Motor neuron (in vitro differentiated cells): ENCODE results near the gene GCKR. TPM values are rescaled to one million over a fixed set of nuclear protein-coding genes. Genes with fewer than 3 reads are reported as not detected.
A peak's percentile ranks its signal among the peaks of the same experiment; 100 is the strongest.

Experiments
- ATAC-seq, 8 experiments: fragments of 200-7000 bp; cut with Tn5 transposase; replicated peaks in 6 of 8; 2 replicates each; pipeline ENCODE4 v1.8.0; 2021; ENCODE audit warnings: mild to moderate bottlenecking in 8 of 8, moderate library complexity in 8 of 8
- H3K27ac ChIP-seq, 2 donors: fragments of 250-450 bp; sonication (Bioruptor Pico); 2 replicates each; pipeline ENCODE4 v1.9.0; 2021; ENCODE audit warnings: antibody characterized with exemption in 2 of 2, mild to moderate bottlenecking in 2 of 2, moderate library complexity in 1 of 2
- H3K4me1 ChIP-seq, 2 donors: fragments of 250-450 bp; sonication (Bioruptor Pico); replicated peaks in 1 of 2; 2 replicates each; pipeline ENCODE4 v1.6.1; 2021; ENCODE audit warnings: antibody characterized with exemption in 2 of 2, mild to moderate bottlenecking in 2 of 2, moderate library complexity in 1 of 2
- H3K4me3 ChIP-seq, 5 donors: fragments of 250-450 bp; sonication (Bioruptor Pico); 2 replicates each; pipeline ENCODE4 v1.9.0; 2021; ENCODE audit warnings: antibody characterized with exemption in 5 of 5, mild to moderate bottlenecking in 5 of 5, moderate library complexity in 4 of 5
- WGBS, 10 experiments: fragments of 450-650 bp; shearing (Covaris generic); methylation state at CpG; one replicate each; pipeline ENCODE4 v1.0.0; 2022; 5-methylcytosine and 5-hydroxymethylcytosine counted together
- in situ Hi-C, 9 experiments: fragments of 400-800 bp; cut with MboI; loops; one replicate each; pipeline ENCODE4 v1.15.0; 2021; ENCODE audit warnings: low sequenced_read_pairs in 9 of 9, low pct_unique_long_range_greater_than_20kb in 2 of 9; ENCODE audit not compliant: unreplicated experiment in 9 of 9
- total RNA-seq, 8 experiments: library from RNA; unstranded; fragments of 300-600 nt; gene quantifications; 2 replicates each; pipeline versions ENCODE4 v1.2.3 to v1.2.4, GENCODE V29; 2022

The GCKR gene
- total RNA-seq, 8 experiments from 2014 or later: 0.16 to 2.4 (median 0.66) TPM; not detected in 1

DNA sequence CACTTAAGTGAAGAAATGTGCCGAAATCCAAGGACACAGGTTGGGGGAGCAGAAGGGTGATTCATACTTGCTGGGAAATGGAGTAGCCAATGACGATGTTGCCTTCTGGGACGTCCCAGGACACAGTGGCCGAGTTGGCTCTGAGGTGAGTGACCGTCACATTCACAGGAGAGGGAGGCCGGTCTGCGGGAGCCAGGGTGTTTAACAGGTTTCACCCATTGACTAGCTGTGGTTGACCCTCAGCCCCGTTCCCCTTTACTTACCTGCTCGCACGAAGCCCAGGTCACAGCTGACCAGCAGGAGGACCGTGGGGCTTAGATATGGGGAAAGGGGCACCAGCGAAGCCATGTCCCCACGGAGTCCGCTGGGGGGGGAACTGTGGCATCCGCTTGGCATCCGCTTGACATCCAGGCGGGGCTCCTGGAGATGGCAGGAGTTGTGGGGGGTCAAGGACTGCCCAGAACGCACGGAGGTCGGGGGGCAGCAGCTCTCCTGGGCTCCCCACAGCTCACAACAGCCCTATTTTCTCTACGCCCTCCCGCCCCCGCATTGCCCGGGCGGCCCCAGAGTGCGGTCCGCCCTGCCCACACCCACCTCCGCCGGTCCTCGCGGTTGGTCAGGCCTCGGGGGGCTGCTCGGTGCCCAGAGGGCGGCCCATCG is 2.2 kb upstream of the GCKR start:
- in situ Hi-C loops: no loop called here
- Histone ChIP-seq H3K4me3 (peak overlapping the region; percentile 44 to 55 (median 54)), H3K27ac (no peak overlapping the region), H3K4me1 (no peaks in the 10 kb centered on the region)
- 0 to 60% (median 44%) methylated on average over 1 to 4 of the region's 35 CpGs; no CpG with 5 or more reads in 5 of the 10 experiments for WGBS, 10 experiments
- ATAC-seq: peak in 4 of 8 experiments; percentile 12 to 39 (median 25)

DNA sequence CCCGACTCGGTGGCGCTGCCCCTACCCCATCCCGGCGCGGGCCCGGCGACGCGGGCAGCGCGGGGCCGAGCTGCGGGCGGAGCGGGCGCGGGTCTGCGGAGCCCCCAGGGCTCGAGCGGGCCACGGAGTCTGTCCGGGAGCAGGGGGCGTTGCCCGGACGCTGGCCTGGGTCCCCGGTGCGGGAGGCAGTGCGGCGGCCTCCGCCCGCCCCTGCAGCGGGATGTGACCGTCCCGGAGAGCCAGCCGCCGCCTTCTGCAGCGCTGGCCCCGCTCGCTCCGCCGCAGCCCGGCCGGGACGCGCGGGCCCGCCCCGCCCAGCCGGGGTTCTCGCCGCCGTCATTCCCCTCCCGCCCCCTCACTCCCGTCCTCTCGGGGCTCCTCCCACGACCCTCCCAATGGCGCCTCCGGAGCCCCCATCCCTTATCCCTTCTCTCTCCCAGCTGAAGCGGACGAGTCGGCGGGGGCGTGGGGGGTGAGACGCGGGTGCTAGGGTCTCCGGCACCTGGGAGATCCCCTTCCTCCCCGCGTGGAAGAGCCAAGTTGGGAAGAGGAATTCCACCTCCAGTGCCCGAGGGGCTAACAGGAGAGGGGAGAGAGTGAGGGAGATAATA is 1.6 kb upstream of the GCKR start, which contains the start of gene FNDC4:
FNDC4 (minus strand) TSS at position 257 of the 611 bp plus-strand sequence. CDS start 521 bp downstream, outside the sequence.
- 0% methylated on average over 1 to 3 of the region's 70 CpGs; no CpG with 5 or more reads in 4 of the 10 experiments for WGBS, 10 experiments
- ATAC-seq: peak; percentile 74 to 85 (median 80)
- H3K27ac ChIP-seq: no peak within 1 kb of the TSS
- in situ Hi-C loops: no loop called here
- peak within 1 kb of the TSS; percentile 44 to 55 (median 54) for H3K4me3 ChIP-seq
- no peaks in the 10 kb centered on the region for H3K4me1 ChIP-seq

DNA sequence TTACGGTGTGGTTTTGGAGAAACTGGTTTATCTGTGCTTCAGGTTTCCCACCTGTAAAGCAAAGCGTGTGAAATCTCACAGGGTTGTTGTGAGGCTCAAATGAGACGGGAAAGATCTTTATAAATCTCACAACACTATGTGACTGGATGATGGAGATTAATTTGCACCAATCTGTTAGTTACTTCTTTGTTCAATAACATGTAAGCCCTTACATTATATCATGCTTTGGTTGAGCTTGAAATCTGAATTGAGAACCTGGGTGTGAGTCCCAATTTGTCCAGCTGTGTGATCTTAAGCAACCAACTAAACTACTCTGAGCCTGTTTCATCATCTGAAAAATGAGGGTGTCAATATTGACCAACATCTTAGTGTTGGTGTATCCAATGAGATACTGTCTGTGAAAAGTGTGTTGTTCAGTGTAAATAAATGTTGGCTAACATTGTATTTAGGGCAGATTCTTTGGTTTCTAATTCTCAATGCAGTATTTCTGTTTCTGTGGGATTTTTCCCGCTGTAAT is 741 bp upstream of the GCKR start:
- peak overlapping the region in 3 of 5 donors; percentile 54 to 55 (median 54) for H3K4me3 ChIP-seq
- no peak for ATAC-seq
- no peak overlapping the region for H3K27ac ChIP-seq
- in situ Hi-C loops: no loop called here
- H3K4me1 ChIP-seq: no peaks in the 10 kb centered on the region
- WGBS, 10 experiments: 31 to 86% (median 64%) methylated on average over 1 to 4 of the region's 4 CpGs

DNA sequence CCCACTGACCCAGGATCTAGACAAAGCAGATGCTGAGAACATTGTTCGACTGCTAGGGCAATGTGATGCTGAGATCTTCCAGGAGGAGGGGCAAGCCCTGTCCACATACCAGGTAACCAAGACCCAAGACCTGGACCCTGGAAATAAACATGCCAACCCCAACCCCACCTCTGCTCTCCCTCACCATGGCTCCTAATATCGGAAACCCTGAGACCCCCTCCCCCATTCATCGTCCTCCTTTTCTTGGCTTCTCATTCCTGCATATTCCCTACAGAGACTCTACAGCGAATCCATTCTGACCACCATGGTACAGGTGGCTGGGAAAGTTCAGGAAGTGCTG is 619 bp downstream of the GCKR start:
- no peak overlapping the region for H3K27ac ChIP-seq
- H3K4me3 ChIP-seq: no peak overlapping the region
- in situ Hi-C loops: no loop called here
- no peak for ATAC-seq
- 34 to 88% (median 47%) methylated on average over 1 to 4 of the region's 4 CpGs for WGBS, 10 experiments
- H3K4me1 ChIP-seq: no peaks in the 10 kb centered on the region

DNA sequence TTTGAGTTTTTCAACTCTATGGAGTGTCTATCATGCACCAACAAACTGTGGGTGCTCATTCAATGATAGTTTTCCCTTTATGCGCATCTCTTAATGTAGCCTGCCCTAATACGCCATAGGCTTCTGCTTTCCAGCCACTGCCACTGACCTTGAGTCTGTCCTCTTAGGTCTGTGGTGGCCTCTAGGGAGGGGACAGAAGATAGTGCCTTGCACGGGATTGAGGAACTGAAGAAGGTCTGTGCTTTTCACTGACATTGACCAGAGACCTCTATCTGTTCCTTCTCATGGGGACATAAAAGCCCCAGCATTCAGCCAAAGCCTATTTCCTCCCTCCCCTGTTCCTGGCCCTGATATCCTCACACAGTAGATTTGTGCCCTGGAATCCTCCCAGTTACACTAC is 2.3 kb downstream of the GCKR start:
- WGBS, 10 experiments: 0 to 100% (median 79%) methylated on average over 1 to 3 of the region's 3 CpGs; no CpG with 5 or more reads in 2 of the 10 experiments
- in situ Hi-C loops: no loop called here
- no peak for ATAC-seq
- no peak overlapping the region for H3K27ac ChIP-seq
- H3K4me3 ChIP-seq: no peak overlapping the region
- H3K4me1 ChIP-seq: no peaks in the 10 kb centered on the region

DNA sequence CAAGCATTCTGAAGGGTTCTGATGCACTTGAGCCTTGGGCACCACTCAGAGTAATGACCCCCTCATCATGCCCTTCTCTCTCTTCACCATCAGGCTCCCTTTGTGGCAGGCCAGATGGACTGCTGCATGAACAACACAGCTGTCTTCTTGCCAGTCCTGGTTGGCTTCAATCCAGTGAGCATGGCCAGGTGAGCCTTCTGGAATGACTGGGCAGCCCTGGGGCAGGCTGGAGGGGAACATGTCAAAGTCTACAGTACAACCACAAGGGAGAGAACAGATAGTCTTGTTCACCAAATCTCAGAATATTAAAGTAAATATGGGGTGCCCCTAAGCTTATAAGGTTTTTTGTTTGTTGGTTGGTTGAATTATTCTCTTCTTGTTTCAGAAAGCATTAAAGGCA is 4.4 kb downstream of the GCKR start:
- ATAC-seq: no peak
- H3K4me3 ChIP-seq: no peak overlapping the region
- no peaks in the 10 kb centered on the region for H3K4me1 ChIP-seq
- in situ Hi-C loops: no loop called here
- no peak overlapping the region for H3K27ac ChIP-seq

DNA sequence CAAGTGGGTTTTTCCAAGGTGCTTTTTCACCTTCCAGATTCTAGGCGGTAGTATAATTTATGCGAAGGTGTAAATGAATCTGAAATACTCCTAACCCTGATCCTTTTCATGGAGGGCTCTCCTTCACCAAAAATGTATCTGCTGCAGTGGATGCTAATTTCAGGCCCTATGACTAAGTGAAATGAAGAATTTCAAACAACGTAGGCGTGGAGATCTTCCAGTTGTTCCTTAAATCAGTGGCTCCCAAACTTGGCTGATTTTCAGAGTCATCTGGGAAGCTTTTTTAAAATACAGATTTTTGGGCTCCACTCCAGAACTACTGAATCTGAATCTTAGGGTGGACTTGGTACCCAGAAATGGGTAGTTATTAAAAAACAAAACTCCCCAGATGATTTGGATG is 5.5 kb downstream of the GCKR start:
- H3K4me3 ChIP-seq: no peak overlapping the region
- in situ Hi-C loops: no loop called here
- WGBS, 10 experiments: 39 to 100% (median 80%) methylated on average over 1 to 4 of the region's 4 CpGs; no CpG with 5 or more reads in 1 of the 10 experiments
- H3K4me1 ChIP-seq: no peaks in the 10 kb centered on the region
- peak in 2 of 8 experiments; percentile 87 to 95 for ATAC-seq
- no peak overlapping the region for H3K27ac ChIP-seq

DNA sequence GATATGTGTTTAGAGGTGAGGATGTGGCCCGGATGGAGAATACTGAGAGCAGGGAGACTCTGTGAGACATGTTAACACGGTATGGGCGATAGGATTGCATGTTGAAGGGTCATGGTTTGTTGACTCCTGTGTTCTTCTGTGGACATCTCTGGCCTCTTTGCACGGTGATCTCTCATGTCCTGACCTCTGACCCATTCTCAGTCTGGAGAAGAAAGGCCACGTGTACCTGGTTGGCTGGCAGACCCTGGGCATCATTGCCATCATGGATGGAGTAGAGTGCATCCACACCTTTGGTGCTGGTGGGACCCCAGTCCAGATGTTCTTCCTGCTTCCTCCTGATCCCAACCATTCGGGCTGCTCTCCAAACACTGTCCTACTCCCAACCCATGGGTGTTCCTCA is 9.9 kb downstream of the GCKR start:
- WGBS, 10 experiments: 20 to 86% (median 49%) methylated on average over 1 to 4 of the region's 6 CpGs; no CpG with 5 or more reads in 4 of the 10 experiments
- in situ Hi-C loops: no loop called here
- no peak for ATAC-seq
- no peak overlapping the region for H3K4me3 ChIP-seq
- H3K27ac ChIP-seq: no peak overlapping the region
- H3K4me1 ChIP-seq: no peaks in the 10 kb centered on the region

DNA sequence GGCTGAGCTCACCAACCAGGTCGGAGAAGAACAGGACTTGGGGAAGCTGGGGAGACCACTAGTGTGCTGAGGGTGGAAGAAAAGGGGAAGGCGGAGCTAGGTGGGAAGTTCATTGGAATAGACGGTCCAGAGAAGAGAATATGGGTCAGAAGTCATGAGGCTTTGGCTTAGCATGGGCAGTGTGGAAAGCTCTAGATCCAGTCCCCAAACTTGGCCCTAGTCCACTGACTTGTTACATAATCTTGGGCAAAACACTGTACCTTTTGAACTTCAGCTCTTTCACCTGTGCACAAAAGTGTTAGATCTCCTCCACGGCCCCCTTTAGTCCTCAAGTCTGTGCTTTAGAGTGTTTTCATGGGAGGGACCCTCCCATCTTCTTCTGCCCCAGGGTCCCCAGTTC is 10.7 kb downstream of the GCKR start:
- in situ Hi-C loops: no loop called here
- ATAC-seq: no peak
- H3K27ac ChIP-seq: no peak overlapping the region
- 0 to 92% (median 55%) methylated on average over 1 to 3 of the region's 4 CpGs; no CpG with 5 or more reads in 3 of the 10 experiments for WGBS, 10 experiments
- H3K4me3 ChIP-seq: no peak overlapping the region
- H3K4me1 ChIP-seq: no peaks in the 10 kb centered on the region

DNA sequence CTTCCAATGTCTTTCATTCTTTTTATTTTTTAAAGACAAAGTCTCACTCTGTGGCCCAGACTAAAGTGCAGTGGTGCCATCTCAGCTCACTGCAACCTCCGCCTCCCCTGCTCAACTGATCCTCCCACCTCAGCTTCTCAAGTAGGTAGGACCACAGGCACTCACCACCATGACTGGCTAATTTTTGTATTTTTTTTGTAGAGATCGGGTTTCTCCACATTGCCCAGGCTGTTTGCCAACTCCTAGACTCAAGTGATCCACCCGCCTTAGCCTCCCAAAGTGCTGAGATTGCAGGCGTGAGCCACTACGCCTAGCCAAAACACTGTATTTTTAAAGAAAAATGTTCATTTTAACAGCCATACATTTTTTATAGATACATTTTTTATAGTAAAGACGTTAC is 12.7 kb downstream of the GCKR start:
- 8 to 69% (median 38%) methylated on average over 1 to 6 of the region's 6 CpGs for WGBS, 10 experiments
- H3K4me1 ChIP-seq: no peaks in the 10 kb centered on the region
- ATAC-seq: peak in 3 of 8 experiments; percentile 55 to 96 (median 89)
- no peak overlapping the region for H3K4me3 ChIP-seq
- in situ Hi-C loops: no loop called here
- no peak overlapping the region for H3K27ac ChIP-seq

DNA sequence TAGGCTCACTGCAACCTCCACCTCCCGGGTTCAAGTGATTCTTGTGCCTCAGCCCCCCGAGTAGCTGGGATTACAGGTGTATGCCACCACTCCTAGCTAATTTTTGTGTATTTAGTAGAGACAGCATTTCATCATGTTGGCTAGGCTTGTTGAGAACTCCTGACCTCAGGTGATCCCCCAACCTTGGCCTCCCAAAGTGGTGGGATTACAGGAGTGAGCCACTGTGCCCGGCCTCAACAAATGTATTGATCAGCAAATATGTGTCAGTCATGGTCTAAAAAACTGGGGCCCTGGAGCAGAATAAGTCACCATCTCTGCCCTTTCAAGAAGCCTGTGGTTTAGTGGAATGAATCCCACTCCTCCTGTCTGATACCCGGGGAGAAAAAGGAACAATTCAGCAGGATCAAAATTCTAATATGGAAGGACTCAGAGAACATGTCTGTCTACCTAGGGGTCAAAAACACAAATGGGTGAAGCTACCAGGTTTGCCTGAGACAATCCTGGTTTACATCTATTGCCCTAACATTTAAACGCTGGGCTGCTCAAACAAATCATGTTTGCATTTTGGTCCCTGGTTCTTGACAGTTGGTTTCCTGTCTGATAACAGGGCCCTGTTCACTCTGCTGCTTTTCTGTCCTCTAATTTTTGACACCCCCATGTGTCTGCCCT is 21.6 kb downstream of the GCKR start:
- H3K27ac ChIP-seq: no peak overlapping the region
- WGBS, 10 experiments: 40 to 93% (median 68%) methylated on average over 1 to 3 of the region's 5 CpGs; no CpG with 5 or more reads in 2 of the 10 experiments
- H3K4me3 ChIP-seq: no peak overlapping the region
- ATAC-seq: no peak
- no peaks in the 10 kb centered on the region for H3K4me1 ChIP-seq
- in situ Hi-C loops: no loop called here

DNA sequence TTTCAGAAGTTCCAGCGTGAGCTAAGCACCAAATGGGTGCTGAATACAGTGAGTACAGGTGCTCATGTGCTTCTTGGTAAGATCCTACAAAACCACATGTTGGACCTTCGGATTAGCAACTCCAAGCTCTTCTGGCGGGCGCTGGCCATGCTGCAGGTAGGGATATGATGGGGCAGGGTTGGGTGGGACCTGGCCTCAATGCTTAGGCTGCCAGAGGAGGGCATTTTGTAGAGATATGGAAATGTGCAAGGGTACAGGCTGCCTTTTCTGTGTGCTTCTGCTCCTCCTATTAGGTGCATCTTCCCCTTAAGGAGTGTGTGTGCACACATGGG is 22.1 kb downstream of the GCKR start:
- 57 to 87% (median 83%) methylated on average over 1 to 3 of the region's 4 CpGs; no CpG with 5 or more reads in 7 of the 10 experiments for WGBS, 10 experiments
- in situ Hi-C loops: no loop called here
- H3K27ac ChIP-seq: no peak overlapping the region
- H3K4me1 ChIP-seq: no peaks in the 10 kb centered on the region
- no peak for ATAC-seq
- no peak overlapping the region for H3K4me3 ChIP-seq

DNA sequence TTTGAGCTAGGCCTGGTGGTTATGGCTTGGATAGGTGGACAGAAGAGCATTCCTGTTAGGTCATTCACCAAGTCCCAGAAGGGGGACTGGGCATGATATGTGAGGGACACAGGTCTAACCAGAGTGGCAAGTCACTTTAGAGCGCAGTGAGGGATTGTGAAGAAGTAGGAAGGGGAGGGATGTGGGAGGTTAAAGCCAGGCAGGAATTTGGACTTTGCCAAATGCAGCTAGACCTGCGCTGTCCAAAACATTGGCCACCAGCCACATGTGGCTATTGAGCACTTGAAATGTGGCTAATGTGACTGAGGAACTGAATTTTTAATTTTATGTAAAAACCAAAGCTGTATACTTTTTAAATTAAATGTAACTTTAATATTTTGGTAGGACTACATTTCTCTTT is 23.7 kb downstream of the GCKR start:
- H3K4me3 ChIP-seq: no peak overlapping the region
- ATAC-seq: no peak
- 67 to 100% (median 95%) methylated on average over 1 to 2 of the region's 2 CpGs; no CpG with 5 or more reads in 2 of the 10 experiments for WGBS, 10 experiments
- in situ Hi-C loops: no loop called here
- no peak overlapping the region for H3K27ac ChIP-seq
- H3K4me1 ChIP-seq: no peaks in the 10 kb centered on the region
